AG09309 (cell line): ENCODE data around the gene OR2D3.
"Not testable (repeated sequence)": the region's sequence is repeated elsewhere in the genome, so short reads cannot be mapped to it uniquely, and the experiment has no call there.

Experiments
- DNase-seq: peaks from one replicate; pipeline ENCODE4 v3.0.0-alpha.2; 2010; ENCODE audit warnings: low read depth
- H3K4me3 ChIP-seq: 2 replicates; pipeline ENCODE4 v1.5.1; 2011; ENCODE audit warnings: mild to moderate bottlenecking, low read depth, low read length, moderate library complexity; ENCODE audit not compliant: control insufficient read depth
- TF ChIP-seq, protein P1 (sequence below): IDR thresholded peaks from 2 replicates; pipeline ENCODE4 v1.5.1; 2011; ENCODE audit warnings: mild to moderate bottlenecking, low read depth, low read length, inconsistent platforms; ENCODE audit not compliant: insufficient read depth, control insufficient read depth; ENCODE audit errors: missing control alignments

OR2D3 gene, protein sequence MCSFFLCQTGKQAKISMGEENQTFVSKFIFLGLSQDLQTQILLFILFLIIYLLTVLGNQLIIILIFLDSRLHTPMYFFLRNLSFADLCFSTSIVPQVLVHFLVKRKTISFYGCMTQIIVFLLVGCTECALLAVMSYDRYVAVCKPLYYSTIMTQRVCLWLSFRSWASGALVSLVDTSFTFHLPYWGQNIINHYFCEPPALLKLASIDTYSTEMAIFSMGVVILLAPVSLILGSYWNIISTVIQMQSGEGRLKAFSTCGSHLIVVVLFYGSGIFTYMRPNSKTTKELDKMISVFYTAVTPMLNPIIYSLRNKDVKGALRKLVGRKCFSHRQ

DNA sequence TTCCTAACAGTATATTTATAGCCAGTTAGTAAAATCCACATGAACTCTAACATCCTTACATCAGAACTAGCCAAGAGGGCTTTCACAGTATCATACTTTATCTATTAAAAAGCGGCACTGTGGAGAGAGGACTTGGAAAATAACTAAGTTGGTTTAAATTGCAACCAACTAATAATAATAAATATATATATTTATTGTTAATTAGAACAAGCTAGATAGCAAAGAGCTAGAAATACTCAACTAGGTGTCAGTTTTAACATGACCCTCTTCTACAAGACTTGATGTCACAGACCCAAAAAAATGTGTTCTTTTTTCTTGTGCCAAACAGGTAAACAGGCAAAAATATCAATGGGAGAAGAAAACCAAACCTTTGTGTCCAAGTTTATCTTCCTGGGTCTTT, at the start of gene OR2D3:
OR2D3 (plus strand) TSS at position 301 of the 400 bp plus-strand sequence; CDS start at position 301, 0 bp downstream.
- no peak within 1 kb of the TSS for H3K4me3 ChIP-seq
- DNase-seq, result no peak
- TF ChIP-seq, protein P1, sequence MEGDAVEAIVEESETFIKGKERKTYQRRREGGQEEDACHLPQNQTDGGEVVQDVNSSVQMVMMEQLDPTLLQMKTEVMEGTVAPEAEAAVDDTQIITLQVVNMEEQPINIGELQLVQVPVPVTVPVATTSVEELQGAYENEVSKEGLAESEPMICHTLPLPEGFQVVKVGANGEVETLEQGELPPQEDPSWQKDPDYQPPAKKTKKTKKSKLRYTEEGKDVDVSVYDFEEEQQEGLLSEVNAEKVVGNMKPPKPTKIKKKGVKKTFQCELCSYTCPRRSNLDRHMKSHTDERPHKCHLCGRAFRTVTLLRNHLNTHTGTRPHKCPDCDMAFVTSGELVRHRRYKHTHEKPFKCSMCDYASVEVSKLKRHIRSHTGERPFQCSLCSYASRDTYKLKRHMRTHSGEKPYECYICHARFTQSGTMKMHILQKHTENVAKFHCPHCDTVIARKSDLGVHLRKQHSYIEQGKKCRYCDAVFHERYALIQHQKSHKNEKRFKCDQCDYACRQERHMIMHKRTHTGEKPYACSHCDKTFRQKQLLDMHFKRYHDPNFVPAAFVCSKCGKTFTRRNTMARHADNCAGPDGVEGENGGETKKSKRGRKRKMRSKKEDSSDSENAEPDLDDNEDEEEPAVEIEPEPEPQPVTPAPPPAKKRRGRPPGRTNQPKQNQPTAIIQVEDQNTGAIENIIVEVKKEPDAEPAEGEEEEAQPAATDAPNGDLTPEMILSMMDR, result no peak

DNA sequence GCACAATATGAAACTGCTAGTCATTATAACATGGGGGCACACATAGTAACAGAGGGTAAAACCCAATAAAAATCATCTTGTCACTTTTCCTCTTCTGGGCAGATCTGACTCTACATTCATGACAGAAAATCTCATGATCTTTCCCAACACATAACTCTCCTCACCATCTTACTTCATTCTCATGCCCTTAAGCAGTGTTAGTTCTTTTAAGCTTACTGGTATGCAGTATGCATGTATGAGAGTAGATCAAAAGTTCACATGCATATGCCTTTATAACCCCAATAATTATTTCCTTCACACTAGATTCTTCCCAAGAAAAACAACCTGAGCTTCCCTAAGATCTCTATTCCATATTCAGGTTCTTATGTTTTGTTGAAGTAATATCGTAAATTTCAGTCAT, 49.5 kb upstream of the OR2D3 start:
- TF ChIP-seq, protein P1, result no peak
- DNase-seq, result no peak
- H3K4me3 ChIP-seq, result no peak overlapping the region

DNA sequence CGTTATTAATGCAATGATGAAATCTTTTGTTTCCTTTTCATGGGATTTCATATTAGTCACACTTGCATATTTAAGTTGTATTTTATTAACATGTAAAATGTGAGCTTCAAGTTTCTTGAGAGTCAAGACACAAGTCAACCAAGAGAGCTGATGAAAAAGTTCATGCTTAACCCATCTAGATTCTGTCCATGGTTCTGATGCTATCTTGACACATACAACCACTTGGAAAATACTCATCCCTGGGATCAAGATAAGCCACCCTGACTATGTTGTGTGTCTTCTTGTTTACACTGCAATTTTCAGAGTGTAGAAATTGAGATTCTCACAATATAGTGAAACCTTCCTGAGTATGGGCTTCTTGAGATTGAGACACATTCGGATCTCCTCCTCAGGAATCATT, 45.0 kb upstream of the OR2D3 start:
- DNase-seq, result no peak
- H3K4me3 ChIP-seq, result no peak overlapping the region
- TF ChIP-seq, protein P1, result no peak

DNA sequence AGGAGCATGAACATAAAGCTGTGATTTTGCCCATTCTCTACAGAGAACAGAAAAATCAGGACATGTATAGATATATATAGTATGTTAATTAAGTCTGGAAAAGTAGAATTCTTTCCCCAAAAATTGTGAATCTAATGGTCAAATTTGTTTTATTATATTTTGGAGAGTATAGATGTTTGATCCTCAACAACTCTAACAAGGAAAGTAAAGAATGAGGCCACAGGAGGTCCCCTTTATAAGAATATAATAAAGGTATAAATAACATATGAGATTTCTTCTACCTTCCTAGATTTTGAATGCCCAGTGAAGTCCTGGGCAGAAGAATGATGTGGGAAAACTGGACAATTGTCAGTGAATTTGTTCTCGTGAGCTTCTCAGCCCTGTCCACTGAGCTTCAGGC, 44.5 kb upstream of the OR2D3 start, which contains the start of gene OR10A4:
OR10A4 (plus strand) TSS at position 301 of the 400 bp plus-strand sequence; CDS start at position 324, 23 bp downstream.
- TF ChIP-seq, protein P1, result no peak
- no peak for DNase-seq
- H3K4me3 ChIP-seq, result no peak within 1 kb of the TSS

DNA sequence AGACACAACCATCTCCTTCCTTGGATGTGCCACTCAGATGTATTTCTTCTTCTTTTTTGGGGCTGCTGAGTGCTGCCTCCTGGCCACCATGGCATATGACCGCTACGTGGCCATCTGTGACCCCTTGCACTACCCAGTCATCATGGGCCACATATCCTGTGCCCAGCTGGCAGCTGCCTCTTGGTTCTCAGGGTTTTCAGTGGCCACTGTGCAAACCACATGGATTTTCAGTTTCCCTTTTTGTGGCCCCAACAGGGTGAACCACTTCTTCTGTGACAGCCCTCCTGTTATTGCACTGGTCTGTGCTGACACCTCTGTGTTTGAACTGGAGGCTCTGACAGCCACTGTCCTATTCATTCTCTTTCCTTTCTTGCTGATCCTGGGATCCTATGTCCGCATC, 43.9 kb upstream of the OR2D3 start:
- DNase-seq, result no peak
- H3K4me3 ChIP-seq, result no peak overlapping the region
- TF ChIP-seq, protein P1, result no peak

DNA sequence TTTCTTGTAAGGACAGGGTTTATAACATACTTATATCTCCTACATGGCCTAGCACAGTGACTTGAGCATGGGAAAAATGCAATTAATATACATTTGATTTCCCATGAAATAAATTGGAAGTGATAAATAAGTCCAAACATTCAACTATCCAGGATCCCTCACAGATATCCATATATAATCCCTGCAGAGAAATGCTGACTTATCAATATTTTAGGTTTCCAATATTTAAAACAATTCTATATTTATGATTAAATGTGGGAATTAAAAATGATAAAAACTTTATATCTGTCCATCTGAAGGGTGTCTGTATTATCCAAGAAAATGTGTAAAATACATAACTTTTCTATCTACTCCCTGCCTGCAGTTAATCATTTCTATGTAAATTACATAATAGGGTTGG, 38.1 kb upstream of the OR2D3 start:
- no peak overlapping the region for H3K4me3 ChIP-seq
- no peak for DNase-seq
- TF ChIP-seq, protein P1, result no peak

DNA sequence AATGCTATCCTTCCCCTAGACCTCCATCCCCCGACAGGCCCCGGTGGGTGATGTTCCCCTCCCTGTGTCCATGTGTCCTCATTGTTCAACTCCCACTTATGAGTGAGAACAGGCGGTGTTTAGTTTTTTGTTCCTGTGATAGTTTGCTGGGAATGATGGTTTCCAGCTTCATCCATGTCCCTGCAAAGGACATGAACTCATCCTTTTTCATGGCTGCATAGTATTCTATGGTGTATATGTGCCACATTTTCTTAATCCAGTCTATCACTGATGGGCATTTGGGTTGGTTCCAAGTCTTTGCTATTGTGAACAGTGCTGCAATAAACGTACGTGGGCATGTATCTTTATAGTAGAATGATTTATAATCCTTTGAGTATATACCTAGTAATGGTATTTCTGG, 33.1 kb upstream of the OR2D3 start:
- not testable (repeated sequence) for DNase-seq, H3K4me3 ChIP-seq
